ENCODE data around the gene PRR3. TPM values are rescaled to one million over a fixed set of nuclear protein-coding genes. Genes with fewer than 3 reads are reported as not detected.

The PRR3 gene
- total RNA-seq, 1 experiment from 2014 or later: 16.5 TPM

DNA sequence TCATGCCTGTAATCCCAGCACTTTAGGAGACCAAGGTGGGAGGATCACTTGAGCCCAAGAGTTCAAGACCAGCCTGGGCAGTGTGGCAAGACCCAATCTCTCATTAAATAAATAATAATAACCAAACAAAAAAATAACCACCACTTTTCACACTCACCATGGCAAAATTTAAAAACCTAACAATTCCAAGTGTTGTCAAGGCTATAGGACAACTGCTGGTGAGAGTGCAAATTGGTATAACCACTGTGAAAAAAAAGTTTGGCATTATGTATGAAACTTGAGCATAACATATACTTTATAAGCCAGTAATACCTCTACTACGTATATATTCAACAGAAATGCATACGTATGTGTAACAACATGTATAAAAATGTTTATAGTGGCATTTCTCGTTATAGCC, 3.8 kb downstream of the PRR3 start:
- H3K27me3 ChIP-seq (ENCODE audit: control insufficient read depth, insufficient read depth, low read length): no peaks in the 10 kb centered on the region
- DNase-seq (ENCODE audit: low read depth, low spot score) (no peak), ATAC-seq (no peak)
- H3K4me3 ChIP-seq (ENCODE audit: low read depth in 2 of 2, low read length in 2 of 2): no peak overlapping the region
- TF ChIP-seq POLR2AphosphoS5 (IDR thresholded peaks at IDR 0.05; ENCODE audit: low read depth, low read length) (no peak), REST (IDR thresholded peaks at IDR 0.05; ENCODE audit: insufficient read depth in 1 of 2, low read depth in 2 of 2, low read length in 1 of 2) (no peak), TCF7L2 (IDR thresholded peaks at IDR 0.05; ENCODE audit: low read depth, low read length) (no peak), SIN3A (IDR thresholded peaks at IDR 0.05; ENCODE audit: borderline replicate concordance, insufficient read depth, low read depth, low read length) (no peak)
- TF ChIP-seq, protein P1, sequence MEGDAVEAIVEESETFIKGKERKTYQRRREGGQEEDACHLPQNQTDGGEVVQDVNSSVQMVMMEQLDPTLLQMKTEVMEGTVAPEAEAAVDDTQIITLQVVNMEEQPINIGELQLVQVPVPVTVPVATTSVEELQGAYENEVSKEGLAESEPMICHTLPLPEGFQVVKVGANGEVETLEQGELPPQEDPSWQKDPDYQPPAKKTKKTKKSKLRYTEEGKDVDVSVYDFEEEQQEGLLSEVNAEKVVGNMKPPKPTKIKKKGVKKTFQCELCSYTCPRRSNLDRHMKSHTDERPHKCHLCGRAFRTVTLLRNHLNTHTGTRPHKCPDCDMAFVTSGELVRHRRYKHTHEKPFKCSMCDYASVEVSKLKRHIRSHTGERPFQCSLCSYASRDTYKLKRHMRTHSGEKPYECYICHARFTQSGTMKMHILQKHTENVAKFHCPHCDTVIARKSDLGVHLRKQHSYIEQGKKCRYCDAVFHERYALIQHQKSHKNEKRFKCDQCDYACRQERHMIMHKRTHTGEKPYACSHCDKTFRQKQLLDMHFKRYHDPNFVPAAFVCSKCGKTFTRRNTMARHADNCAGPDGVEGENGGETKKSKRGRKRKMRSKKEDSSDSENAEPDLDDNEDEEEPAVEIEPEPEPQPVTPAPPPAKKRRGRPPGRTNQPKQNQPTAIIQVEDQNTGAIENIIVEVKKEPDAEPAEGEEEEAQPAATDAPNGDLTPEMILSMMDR (IDR thresholded peaks at IDR 0.05): no peak
- BruUV-seq (replicated peaks): no TSS peak
- H3K27ac ChIP-seq (ENCODE audit: low read length): no peak overlapping the region
- peaks cover 9% of the 10 kb centered on the region for H3K36me3 ChIP-seq (ENCODE audit: control insufficient read depth, insufficient read depth, low read length)
- in situ Hi-C loops (cut with HindIII; ENCODE audit: low pct_unique_long_range_greater_than_20kb, low sequenced_read_pairs) (no loop called here), intact Hi-C loops (cut with micrococcal nuclease; ENCODE audit: unreplicated experiment) (no loop called here)
- POLR2A ChIA-PET: no interaction called here
- CTCF ChIA-PET: no interaction called here
- 0 out of 2 replicates have a peak, but pooled peaks cover 3% of the 10 kb centered on the region for H3K4me1 ChIP-seq (ENCODE audit: control insufficient read depth, insufficient read depth, low read length)
- no peaks in the 10 kb centered on the region for H3K9me3 ChIP-seq (ENCODE audit: control insufficient read depth, insufficient read depth, low read depth, low read length)

- 0 out of 2 replicates have a peak, but pooled peaks cover 3% of the 10 kb centered on the region for H3K4me1 ChIP-seq (ENCODE audit: control insufficient read depth, insufficient read depth, low read length)
- ChIA-PET CTCF (no interaction called here), POLR2A (no interaction called here)
- H3K27me3 ChIP-seq (ENCODE audit: control insufficient read depth, insufficient read depth, low read length): no peaks in the 10 kb centered on the region
- ATAC-seq (no peak), DNase-seq (ENCODE audit: low read depth, low spot score) (no peak)
- H3K36me3 ChIP-seq (ENCODE audit: control insufficient read depth, insufficient read depth, low read length): peaks cover 7% of the 10 kb centered on the region
- H3K27ac ChIP-seq (ENCODE audit: low read length): no peak overlapping the region
- TF ChIP-seq SIN3A (IDR thresholded peaks at IDR 0.05; ENCODE audit: borderline replicate concordance, insufficient read depth, low read depth, low read length) (no peak), POLR2AphosphoS5 (IDR thresholded peaks at IDR 0.05; ENCODE audit: low read depth, low read length) (no peak; the same call in 1 of the 2 replicates), REST (IDR thresholded peaks at IDR 0.05; ENCODE audit: insufficient read depth in 1 of 2, low read depth in 2 of 2, low read length in 1 of 2) (no peak), TCF7L2 (IDR thresholded peaks at IDR 0.05; ENCODE audit: low read depth, low read length) (no peak)
- TF ChIP-seq, protein P1 (IDR thresholded peaks at IDR 0.05): no peak
- BruUV-seq (replicated peaks): no TSS peak
- in situ Hi-C loops (cut with HindIII; ENCODE audit: low pct_unique_long_range_greater_than_20kb, low sequenced_read_pairs) (no loop called here), intact Hi-C loops (cut with micrococcal nuclease; ENCODE audit: unreplicated experiment) (no loop called here)
- H3K4me3 ChIP-seq (ENCODE audit: low read depth in 2 of 2, low read length in 2 of 2): no peak overlapping the region
- no peaks in the 10 kb centered on the region for H3K9me3 ChIP-seq (ENCODE audit: control insufficient read depth, insufficient read depth, low read depth, low read length)
Measured at GRCh38 chr6:30562470-30563425, 5.7 kb downstream of the PRR3 start.

All from Panc1 (cell line).